Lower leg skin (tissue), 4 donors: ENCODE results near the gene SH3RF3. TPM values are rescaled to one million over a fixed set of nuclear protein-coding genes. Genes with fewer than 3 reads are reported as not detected.
A peak's percentile ranks its signal among the peaks of the same experiment; 100 is the strongest.

Experiments
- DNase-seq, 2 donors: peaks; one replicate each; pipeline ENCODE4 v3.0.0-alpha.2; 2019; ENCODE audit warnings: low spot score in 2 of 2
- H3K4me3 ChIP-seq: fragments of 200-600 bp; sonication (generic); 2 replicates; pipeline ENCODE4 v1.5.1; 2017; ENCODE audit warnings: mild to moderate bottlenecking, low read depth; ENCODE audit not compliant: poor library complexity, severe bottlenecking
- POLR2A ChIP-seq, 2 donors: fragments of 450-650 bp; IDR thresholded peaks; one replicate each; pipeline ENCODE4 v1.6.1; 2016 to 2017; ENCODE audit warnings: antibody characterized with exemption in 2 of 2, mild to moderate bottlenecking in 1 of 2, moderate library complexity in 1 of 2
- WGBS, 2 donors: methylation state at CpG; one replicate each; pipeline ENCODE4 v1.1.5; 2018; 5-methylcytosine and 5-hydroxymethylcytosine counted together
- intact Hi-C: fragments of 100-400 bp; cut with DNase I; formaldehyde crosslinking; loops from one replicate; pipeline ENCODE4 v1.15.0; 2023; ENCODE audit warnings: low total_unique reads
- total RNA-seq, 4 donors: library from RNA; depleted of rRNA; stranded (reverse); fragments of >200 nt; gene quantifications; one replicate each; pipeline ENCODE4 v1.1.0, GENCODE V29; 2016
- TF ChIP-seq, protein P1 (sequence below), 3 donors: fragments of 450-650 bp; IDR thresholded peaks; one replicate each; pipeline ENCODE4 v1.5.1; 2016; ENCODE audit warnings: antibody characterized with exemption in 3 of 3, mild to moderate bottlenecking in 3 of 3, moderate library complexity in 2 of 3

SH3RF3 gene
- total RNA-seq, 4 donors from 2014 or later = 1.9 to 7.4 (median 3.2) TPM

DNA sequence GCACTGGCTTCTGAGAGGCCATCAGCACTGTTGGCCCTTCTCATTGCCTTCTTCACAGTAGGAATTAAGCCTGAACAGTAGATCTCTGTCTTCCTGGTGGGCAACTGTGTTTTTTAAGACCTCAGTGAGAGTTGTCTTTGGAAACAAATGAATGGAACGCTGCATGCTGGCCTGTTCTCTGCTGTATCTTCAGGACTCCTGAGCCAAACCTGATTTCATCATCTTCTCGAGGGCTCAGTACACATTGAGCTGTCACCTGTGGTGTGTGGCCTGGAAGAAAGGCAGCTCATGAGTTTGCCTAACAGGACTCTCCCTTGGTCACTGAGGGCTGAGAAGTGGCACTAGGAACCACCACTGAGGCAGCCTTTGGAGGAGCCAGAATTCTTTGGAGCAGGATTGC lies 39.7 kb downstream of the SH3RF3 start:
- TF ChIP-seq, protein P1, sequence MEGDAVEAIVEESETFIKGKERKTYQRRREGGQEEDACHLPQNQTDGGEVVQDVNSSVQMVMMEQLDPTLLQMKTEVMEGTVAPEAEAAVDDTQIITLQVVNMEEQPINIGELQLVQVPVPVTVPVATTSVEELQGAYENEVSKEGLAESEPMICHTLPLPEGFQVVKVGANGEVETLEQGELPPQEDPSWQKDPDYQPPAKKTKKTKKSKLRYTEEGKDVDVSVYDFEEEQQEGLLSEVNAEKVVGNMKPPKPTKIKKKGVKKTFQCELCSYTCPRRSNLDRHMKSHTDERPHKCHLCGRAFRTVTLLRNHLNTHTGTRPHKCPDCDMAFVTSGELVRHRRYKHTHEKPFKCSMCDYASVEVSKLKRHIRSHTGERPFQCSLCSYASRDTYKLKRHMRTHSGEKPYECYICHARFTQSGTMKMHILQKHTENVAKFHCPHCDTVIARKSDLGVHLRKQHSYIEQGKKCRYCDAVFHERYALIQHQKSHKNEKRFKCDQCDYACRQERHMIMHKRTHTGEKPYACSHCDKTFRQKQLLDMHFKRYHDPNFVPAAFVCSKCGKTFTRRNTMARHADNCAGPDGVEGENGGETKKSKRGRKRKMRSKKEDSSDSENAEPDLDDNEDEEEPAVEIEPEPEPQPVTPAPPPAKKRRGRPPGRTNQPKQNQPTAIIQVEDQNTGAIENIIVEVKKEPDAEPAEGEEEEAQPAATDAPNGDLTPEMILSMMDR (IDR thresholded peaks at IDR 0.05) = no peak
- TF ChIP-seq POLR2A (IDR thresholded peaks at IDR 0.05) = no peak
- no peak overlapping the region for H3K4me3 ChIP-seq
- 72 to 78% methylated on average over 2 of the region's 2 CpGs for whole genome bisulfite sequencing, 2 donors
- DNase-seq = peak in 1 of 2 donors; percentile 61
- intact Hi-C loops = no loop called here

DNA sequence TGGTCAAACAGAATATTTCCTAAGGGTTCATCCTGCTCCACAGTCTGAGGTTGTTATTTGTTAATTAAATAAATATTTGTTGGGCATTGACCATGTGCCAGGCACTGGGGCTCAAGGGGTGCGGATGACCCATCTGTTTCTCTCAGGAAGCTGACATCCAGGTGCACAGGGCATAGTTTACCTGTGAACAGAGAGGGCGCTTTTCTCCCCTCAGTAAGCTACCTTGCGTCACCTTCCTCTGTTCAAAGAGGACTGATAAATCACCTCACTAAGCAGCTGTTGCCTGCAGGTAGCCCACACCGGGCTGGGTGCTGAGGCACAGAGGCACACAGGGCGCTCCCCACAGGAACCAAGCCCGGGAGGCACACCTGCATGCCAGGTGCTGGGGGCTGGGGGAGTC lies 41.6 kb downstream of the SH3RF3 start:
- H3K4me3 ChIP-seq = no peak overlapping the region
- no peak for TF ChIP-seq POLR2A (IDR thresholded peaks at IDR 0.05)
- TF ChIP-seq, protein P1 (IDR thresholded peaks at IDR 0.05) = no peak
- 87% methylated on average over 6 of the region's 6 CpGs for WGBS, 2 donors
- intact Hi-C loops = no loop called here
- no peak for DNase-seq

DNA sequence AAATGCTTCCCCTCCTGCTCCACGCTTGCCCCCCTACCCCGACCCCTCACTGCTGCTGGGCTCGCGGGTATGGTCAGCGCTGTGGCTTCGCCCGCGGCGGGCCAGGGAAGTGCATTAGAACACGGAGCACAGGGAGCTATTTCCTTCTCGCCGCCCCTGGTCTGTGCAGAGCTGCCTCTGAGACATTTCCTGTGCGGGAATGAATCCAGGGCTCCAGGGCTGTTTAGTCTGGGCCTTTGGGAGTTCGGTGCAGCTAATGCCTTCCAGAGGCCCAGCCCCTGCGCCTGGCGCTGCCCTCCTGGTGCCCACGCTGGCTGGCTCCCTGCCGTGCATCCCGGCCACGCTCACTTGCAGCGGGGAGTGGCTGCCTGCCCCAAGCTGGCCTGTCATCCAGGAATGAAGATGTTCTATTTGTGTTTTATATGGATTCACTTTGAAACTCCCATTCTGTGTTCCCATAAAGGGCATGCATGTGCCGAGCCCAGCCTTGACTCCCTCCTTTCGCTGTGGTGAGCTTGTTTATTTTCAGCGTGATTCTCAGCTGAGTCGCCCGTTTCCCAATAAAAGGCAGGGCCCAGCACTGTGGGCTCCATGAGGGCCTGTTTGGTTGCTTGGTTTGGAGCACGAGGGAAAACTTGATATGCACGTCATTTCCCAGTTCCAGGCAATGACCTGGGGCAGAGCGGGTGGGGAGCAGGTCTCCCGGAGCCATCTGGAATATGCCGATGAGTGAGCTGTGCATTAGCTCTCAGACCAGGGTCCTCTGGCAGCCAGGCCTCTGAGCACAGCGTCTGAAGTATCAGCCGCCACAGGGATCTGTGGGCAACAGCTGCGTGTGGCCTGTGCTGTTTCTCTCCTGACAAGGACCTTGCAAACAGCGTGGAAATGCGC lies 42.7 kb downstream of the SH3RF3 start:
- TF ChIP-seq POLR2A (IDR thresholded peaks at IDR 0.05) = no peak
- TF ChIP-seq, protein P1 (IDR thresholded peaks at IDR 0.05) = no peak
- DNase-seq = peak; percentile 75 to 93
- WGBS, 2 donors = 48 to 54% methylated on average over 33 to 34 of the region's 36 CpGs
- intact Hi-C loops = no loop called here
- no peak overlapping the region for H3K4me3 ChIP-seq

DNA sequence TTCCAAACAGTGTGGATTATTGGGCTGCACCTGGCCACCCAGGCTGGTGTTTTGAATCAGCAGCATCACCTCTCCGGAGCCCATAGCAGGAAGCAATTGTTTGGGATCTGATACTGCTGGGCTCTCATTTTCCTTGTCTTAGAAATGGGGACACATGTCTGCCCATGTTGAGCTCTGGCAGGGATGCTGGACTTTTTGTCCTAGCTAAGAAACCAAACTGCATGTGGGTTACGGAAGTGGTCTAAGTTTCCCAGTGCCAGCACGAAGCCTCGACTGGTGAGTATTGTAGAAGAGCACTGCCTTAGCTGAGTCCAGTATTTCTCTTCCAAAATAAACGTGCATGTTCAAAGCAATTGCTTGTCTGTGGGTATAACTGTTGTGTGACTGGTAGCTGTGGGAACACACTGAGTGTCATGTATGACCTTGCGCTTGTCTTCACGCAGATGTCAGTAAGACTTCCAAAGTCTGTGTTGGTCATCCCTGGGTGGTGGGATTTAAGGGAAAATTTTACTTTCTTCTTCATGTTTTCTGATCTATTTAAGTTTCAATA lies 43.6 kb downstream of the SH3RF3 start:
- intact Hi-C loops = no loop called here
- TF ChIP-seq POLR2A (IDR thresholded peaks at IDR 0.05) = no peak
- TF ChIP-seq, protein P1 (IDR thresholded peaks at IDR 0.05) = no peak
- DNase-seq = peak in 1 of 2 donors; percentile 67
- no peak overlapping the region for H3K4me3 ChIP-seq
- 73 to 84% methylated on average over 7 of the region's 7 CpGs for WGBS, 2 donors

DNA sequence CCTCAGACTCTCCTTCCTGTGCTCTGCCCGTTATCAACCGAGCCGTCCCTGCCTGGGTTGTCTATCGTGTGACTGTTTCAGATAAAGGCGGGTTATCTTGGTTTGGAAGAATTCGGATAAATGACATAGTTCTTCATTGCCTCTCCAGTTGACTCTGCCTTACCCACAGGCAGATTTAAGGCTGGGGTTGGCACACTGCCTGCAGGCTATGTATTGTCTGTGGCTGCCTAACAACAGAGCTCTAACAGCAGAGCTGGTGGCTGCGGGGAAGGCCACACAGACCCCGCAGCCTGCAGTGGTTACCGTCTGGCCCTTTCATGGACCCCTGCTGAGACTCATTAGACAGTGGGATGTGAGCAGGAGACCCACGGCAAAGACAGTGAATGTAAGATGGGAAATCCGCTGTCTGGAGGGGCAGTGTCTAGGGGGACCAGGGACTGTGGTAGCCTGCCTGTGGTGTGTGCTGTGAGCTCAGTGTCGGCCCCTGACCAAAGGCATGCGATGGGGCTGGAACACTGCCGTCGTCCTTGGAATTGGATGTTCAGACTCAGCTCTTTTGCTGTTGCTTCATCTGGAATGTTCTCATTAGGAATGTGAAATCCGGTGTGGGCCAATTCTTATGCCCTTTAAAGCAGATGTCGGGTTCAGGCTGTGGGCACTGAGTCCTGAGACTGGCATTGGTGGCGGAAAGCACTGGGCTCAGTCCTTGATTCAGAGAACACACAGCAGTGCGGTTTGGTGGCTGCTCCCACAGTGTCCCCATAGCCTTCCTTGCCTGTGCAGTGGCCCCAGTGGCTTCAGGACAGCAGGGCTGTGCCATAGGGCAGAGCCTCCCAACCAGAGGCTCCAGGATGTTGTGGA lies 44.5 kb downstream of the SH3RF3 start:
- H3K4me3 ChIP-seq = no peak overlapping the region
- intact Hi-C loops = no loop called here
- DNase-seq = peak; percentile 79 to 96
- no peak for TF ChIP-seq POLR2A (IDR thresholded peaks at IDR 0.05)
- TF ChIP-seq, protein P1 (IDR thresholded peaks at IDR 0.05) = no peak
- WGBS, 2 donors = 58 to 61% methylated on average over 19 of the region's 19 CpGs
